ENCODE measurements around the gene ISCA2.

Gene ISCA2

DNA sequence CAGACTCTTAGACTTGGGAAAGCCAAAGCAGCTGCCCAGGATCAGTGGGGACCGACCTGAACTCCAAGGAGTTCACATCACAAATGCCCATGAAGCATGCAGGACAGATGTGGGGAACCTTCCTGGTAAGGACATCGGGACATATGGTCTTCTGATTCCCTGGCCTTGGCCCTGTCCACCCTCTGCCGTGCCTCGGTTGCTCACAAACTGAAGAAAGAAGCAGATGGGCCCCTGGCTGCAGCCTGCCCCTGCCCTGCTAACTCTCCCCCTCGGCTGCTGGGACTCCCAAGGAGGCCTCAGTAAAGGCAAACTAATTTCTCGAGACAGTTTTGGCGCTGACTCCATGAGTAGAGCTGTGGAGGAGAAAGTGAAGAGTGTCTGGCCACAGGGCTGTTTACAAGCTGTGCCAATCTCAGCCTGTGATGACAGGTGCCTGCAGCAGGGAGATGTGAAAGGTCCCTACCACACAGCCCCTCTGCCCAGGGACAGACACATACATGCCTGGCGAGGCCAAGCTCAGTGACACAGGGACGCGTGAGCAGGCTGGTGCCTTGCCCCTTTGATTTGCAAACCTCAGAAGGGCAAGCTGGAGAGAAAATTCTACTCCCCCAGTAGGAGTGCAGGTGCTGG is 48.6 kb downstream of the ISCA2 start:
- Histone ChIP-seq H2AFZ (ENCODE audit: low read length, unreplicated experiment) (no peak overlapping the region), H3K4me3 (ENCODE audit: low read depth, low read length) (no peak overlapping the region), H3K27ac (ENCODE audit: low read depth, low read length) (no peak overlapping the region), H3K79me2 (ENCODE audit: control insufficient read depth, insufficient read depth, low read length, unreplicated experiment) (no peaks in the 10 kb centered on the region), H3K27me3 (ENCODE audit: insufficient read depth, low read length) (no peaks in the 10 kb centered on the region), H3K36me3 (ENCODE audit: insufficient read depth, low read length) (no peaks in the 10 kb centered on the region), H3K4me1 (ENCODE audit: control insufficient read depth, insufficient read depth, low read length, unreplicated experiment) (no peaks in the 10 kb centered on the region)

DNA sequence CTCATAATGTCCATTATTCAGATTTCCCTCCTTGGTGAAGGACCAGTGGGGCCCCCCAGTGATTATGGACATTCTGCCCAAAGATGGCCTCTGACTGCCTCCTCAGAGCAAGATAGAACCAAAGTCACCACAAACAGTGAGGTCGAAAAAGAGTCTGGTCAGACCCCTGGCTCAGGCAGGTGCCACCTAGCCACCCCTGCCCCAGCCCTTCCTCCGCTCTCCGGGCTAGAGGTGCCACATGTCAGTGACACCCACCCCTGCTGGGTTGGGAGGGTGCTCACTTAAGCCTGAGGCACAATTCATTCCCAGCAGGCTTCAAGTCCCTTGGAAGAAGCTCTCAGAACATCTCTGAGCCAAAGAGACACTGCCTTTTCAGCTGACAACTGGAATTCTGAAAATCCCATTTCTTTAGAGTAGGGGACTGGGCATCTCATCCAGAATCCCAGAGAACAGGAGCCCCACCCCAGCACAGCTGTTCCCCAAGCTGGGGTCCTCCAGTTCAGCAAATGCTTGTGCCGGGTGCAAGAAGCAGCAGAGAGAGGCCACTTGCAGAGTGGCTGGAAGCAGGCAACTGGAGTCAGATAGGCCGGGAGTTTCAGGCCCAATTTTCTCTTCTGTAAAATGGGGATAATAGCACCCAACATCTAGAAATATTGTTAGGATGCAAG is 50.3 kb downstream of the ISCA2 start:
- Histone ChIP-seq H3K36me3 (ENCODE audit: insufficient read depth, low read length) (no peaks in the 10 kb centered on the region), H3K27me3 (ENCODE audit: insufficient read depth, low read length) (no peaks in the 10 kb centered on the region), H3K4me3 (ENCODE audit: low read depth, low read length) (no peak overlapping the region), H3K4me1 (ENCODE audit: control insufficient read depth, insufficient read depth, low read length, unreplicated experiment) (no peaks in the 10 kb centered on the region), H3K27ac (ENCODE audit: low read depth, low read length) (no peak overlapping the region), H2AFZ (ENCODE audit: low read length, unreplicated experiment) (no peak overlapping the region), H3K79me2 (ENCODE audit: control insufficient read depth, insufficient read depth, low read length, unreplicated experiment) (no peaks in the 10 kb centered on the region)

DNA sequence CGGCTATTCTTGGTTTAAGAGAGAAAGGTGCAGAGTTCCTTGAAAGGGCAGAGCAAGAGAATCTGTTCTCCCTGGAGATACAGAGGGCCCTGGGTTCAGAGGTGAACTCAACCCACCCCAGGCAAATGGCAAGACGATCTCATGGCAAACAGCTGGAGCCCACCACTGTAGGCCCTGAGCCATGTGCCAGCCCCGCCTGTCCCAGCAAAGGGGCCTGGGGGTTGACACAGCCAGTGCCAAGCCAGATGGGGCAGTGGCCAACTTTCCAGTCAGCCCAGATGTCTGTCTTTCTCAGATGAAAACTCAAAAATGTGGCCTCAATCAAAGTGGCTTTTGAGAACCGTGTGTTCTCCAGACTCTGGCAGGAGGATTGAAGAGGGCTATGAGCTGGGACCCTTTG is 51.8 kb downstream of the ISCA2 start:
- Histone ChIP-seq H3K4me1 (ENCODE audit: control insufficient read depth, insufficient read depth, low read length, unreplicated experiment) (no peaks in the 10 kb centered on the region), H3K4me3 (ENCODE audit: low read depth, low read length) (no peak overlapping the region), H2AFZ (ENCODE audit: low read length, unreplicated experiment) (no peak overlapping the region), H3K27ac (ENCODE audit: low read depth, low read length) (no peak overlapping the region), H3K79me2 (ENCODE audit: control insufficient read depth, insufficient read depth, low read length, unreplicated experiment) (no peaks in the 10 kb centered on the region), H3K27me3 (ENCODE audit: insufficient read depth, low read length) (no peaks in the 10 kb centered on the region), H3K36me3 (ENCODE audit: insufficient read depth, low read length) (no peaks in the 10 kb centered on the region)

DNA sequence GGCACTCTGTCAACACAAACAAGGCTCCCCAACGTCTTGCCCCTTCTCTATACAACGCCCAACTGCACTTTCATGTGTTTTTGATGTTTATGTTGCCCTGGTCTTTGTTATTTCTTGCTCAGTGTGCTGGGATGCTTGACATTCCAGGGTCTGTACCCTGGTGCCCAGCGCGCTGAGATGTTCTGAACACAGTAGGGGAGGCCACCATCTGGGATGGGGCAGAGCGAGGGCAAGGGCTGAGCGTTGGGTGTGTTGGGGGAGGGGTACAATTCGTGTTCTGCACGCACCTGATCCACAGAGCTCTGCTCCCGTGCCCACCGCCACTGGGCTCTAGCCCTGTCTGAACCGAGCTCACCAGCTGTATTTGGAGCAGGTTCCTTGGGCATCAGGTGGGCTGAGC is 52.9 kb downstream of the ISCA2 start:
- Histone ChIP-seq H3K4me1 (ENCODE audit: control insufficient read depth, insufficient read depth, low read length, unreplicated experiment) (no peaks in the 10 kb centered on the region), H3K27ac (ENCODE audit: low read depth, low read length) (no peak overlapping the region)

More for the DNA sequence above, 52.9 kb downstream of the ISCA2 start:
- Histone ChIP-seq H3K79me2 (ENCODE audit: control insufficient read depth, insufficient read depth, low read length, unreplicated experiment) (no peaks in the 10 kb centered on the region), H3K4me3 (ENCODE audit: low read depth, low read length) (no peak overlapping the region), H3K36me3 (ENCODE audit: insufficient read depth, low read length) (no peaks in the 10 kb centered on the region), H2AFZ (ENCODE audit: low read length, unreplicated experiment) (no peak overlapping the region), H3K27me3 (ENCODE audit: insufficient read depth, low read length) (no peaks in the 10 kb centered on the region)

Data from ACC112 (cell line).